Left colon (tissue), 2 donors: Measurements from ENCODE around the gene NSD1. TPM values are rescaled to one million over a fixed set of nuclear protein-coding genes. Genes with fewer than 3 reads are reported as not detected.
A peak's percentile ranks its signal among the peaks of the same experiment; 100 is the strongest.
"Not testable (repeated sequence)": the region's sequence is repeated elsewhere in the genome, so short reads cannot be mapped to it uniquely, and the experiment has no call there.

Experiments
- ATAC-seq: fragments of 200-7000 bp; cut with Tn5 transposase; one replicate; pipeline ENCODE4 v1.9.1; 2020; ENCODE audit warnings: mild to moderate bottlenecking, moderate library complexity
- DNase-seq, 2 donors: peaks; one replicate each; pipeline ENCODE4 v3.0.0-alpha.2; 2020
- intact Hi-C, 2 donors: fragments of 100-400 bp; cut with DNase I in 1 of 2; cut with micrococcal nuclease in 1 of 2; formaldehyde crosslinking; loops; one replicate each; pipeline versions ENCODE4 v1.11.2 to v1.14.0; 2022; cut with DNase I, micrococcal nuclease
- total RNA-seq, 2 donors: library from RNA; stranded (reverse); fragmentation: NEBNext Ultra II Directional; extraction: Animal tissue kit (Norgen Biotek cat#: 25700); gene quantifications; one replicate each; pipeline ENCODE4 v1.2.1, GENCODE V29; 2021
- donor health status: DM: no; HTN: no; CAD: no.
- donor health status: DM: yes; HTN: yes; CAD: no.

Gene NSD1
- total RNA-seq, 2 donors from 2014 or later: 55.6 to 65.8 TPM

DNA sequence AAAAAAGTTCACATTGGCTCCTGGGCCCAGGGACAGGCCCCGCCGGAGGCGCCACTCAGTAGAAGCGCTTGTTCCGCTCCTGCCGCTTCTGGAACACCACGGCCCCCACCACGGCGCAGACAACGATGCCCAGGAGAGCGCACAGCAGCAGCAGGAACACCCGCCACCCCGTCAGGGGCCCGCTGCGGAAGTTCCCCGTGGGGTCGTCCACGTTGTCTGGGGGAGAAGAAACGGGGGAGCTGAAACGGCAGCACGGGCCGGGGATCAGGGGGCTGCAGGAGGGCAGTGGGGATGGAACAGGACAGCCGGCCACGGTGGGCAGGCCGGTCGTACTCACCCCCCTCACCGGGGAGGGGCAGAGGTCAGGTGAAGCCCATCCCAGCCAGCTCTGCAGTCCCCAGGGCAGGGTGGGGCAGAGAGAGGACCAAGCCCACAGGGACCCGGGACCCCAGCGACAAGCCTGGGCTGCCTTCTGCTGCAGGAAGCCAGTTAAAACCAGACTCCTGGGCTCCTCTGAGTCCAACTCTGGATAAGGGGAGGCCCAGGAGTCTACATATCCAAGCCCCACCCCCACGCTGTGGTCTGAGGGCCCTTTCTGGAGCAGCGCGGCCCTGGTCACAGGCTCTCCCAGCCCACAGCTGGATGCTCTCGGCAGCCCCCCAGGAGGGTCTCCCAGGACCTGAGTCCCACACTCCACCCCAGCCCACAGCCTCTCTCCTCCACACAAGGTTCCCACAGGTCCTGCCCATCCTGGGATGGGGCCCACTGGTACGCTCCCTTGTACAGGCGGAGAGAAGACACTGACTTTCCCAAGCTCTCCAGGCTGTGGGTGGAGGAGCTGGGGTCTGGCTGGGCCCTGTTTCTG is 198.7 kb downstream of the NSD1 start:
- intact Hi-C loops: no loop called here
- no peak for ATAC-seq
- no peak for DNase-seq

GRCh38 chr5:177332896-177333260 is 199.3 kb downstream of the NSD1 start:
- intact Hi-C loops: no loop called here
- ATAC-seq (no peak), DNase-seq (no peak)

- intact Hi-C loops: no loop called here
- no peak for ATAC-seq
- no peak for DNase-seq
These were observed 200.0 kb downstream of the NSD1 start for GRCh38 chr5:177333420-177334154.

GRCh38 chr5:177334155-177334551 is 200.6 kb downstream of the NSD1 start:
- no peak for ATAC-seq
- DNase-seq: no peak

GRCh38 chr5:177334781-177335700 is 201.5 kb downstream of the NSD1 start:
- no peak for ATAC-seq
- intact Hi-C loops: no loop called here
- no peak for DNase-seq

More at GRCh38 chr5:177334155-177334551, 200.6 kb downstream of the NSD1 start:
- intact Hi-C loops: no loop called here

DNA sequence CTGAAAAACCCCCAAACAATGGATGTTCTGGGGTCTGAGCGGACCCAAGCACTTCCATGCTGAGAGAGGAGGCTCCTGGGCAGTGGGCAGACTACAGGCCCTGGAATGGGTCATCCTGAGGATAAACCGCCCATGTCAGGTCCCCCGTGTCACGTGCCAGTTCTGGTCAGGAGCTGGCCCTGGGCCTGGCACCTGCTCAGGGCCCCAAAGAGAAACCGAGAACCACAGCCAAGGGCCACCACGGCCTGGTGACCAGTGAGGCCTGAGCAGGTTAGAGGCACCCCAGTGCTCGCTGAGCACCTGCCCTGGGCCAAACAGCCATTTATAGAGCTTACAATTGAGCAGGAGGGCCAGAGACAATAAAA is 202.1 kb downstream of the NSD1 start:
- intact Hi-C loops: no loop called here
- no peak for ATAC-seq
- no peak for DNase-seq

GRCh38 chr5:177336112-177336511 is 202.5 kb downstream of the NSD1 start:
- DNase-seq (no peak), ATAC-seq (peak; percentile 68)
- intact Hi-C loops: no loop called here

DNA sequence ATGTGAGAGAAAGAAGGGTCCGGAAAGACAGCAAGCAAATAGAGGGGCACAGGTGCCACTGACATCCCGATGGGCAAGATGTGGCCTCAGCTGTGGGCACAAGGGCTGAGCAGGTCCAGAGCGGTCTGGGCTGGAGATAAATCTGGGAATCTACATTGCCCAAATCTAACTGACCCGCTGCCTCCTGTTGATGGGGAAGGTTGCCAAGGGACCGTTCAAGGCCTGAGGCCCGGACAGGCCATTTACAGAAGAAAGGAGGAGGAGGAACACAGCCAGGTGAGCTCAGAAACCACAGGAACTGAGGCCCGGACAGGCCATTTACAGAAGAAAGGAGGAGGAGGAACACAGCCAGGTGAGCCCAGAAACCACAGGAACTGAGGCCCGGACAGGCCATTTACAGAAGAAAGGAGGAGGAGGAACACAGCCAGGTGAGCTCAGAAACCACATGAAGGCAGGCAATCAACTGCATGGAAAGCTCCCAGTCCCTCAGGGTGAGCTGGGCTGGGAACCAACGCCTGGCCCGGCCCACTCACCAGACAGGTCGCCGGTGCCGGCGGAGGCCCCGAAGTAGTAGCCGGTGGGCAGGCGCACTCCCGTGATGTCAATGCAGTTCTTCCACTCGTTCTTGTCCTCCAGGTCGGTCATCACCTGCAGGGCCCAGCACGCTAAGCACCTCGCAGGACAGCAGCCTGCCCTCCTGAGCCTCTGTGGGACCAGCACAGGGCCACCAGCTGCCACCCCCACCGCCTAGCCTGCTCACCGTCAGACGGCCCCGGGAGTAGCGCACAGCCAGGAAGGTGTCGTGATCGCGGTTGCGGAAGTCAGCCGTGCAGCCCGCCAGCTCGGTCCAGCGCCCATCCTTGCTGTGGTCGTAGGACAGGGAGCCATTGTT is 203.3 kb downstream of the NSD1 start:
- intact Hi-C loops: no loop called here
- DNase-seq (no peak), ATAC-seq (no peak)

- intact Hi-C loops: no loop called here
- ATAC-seq (no peak), DNase-seq (no peak)
These were observed 204.9 kb downstream of the NSD1 start for GRCh38 chr5:177338251-177339106.

GRCh38 chr5:177339107-177339638 is 205.6 kb downstream of the NSD1 start:
- intact Hi-C loops: no loop called here
- ATAC-seq (peak; percentile 33), DNase-seq (no peak)

GRCh38 chr5:177343000-177343399 is 209.4 kb downstream of the NSD1 start:
- ATAC-seq, DNase-seq, intact Hi-C loops: not testable (repeated sequence)

DNA sequence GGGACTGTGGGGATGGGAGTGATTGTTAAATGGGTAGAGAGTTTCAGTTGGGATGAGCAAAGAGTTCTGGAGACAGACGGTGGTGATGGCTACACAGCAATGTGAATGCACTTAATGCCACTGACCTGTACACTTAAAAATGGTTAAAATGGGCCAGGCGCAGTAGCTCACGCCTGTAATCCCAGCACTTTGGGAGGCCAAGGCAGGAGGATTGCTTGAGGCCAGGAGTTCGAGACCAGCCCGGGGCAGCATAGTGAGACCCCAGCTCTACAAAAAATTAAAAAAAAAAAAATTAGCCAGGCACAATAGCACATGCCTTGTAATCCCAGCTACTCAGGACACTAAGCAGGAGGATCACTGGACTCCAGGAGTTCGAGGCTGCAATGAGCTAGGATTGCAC is 210.2 kb downstream of the NSD1 start:
- no peak for DNase-seq
- intact Hi-C loops: no loop called here
- no peak for ATAC-seq

DNA sequence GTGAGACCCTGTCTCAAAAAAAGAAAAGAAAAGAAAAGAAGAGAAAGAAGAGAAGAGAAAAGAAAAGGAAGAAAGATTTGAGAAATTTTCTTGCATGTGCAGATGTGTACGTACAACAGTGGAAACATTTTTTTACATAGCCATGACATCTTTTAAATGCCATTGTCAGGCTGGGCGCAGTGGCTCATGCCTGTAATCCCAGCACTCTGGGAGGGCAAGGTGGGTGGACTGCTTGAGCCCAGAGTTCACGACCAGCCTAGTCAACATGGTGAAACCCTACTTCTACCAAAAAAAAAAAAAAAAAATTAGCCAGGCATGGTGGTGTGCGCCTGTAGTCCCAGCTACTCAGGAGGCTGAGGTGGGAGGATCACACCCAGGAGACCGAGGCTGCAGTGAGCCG is 211.3 kb downstream of the NSD1 start:
- DNase-seq (no peak), ATAC-seq (no peak)
- intact Hi-C loops: no loop called here

DNA sequence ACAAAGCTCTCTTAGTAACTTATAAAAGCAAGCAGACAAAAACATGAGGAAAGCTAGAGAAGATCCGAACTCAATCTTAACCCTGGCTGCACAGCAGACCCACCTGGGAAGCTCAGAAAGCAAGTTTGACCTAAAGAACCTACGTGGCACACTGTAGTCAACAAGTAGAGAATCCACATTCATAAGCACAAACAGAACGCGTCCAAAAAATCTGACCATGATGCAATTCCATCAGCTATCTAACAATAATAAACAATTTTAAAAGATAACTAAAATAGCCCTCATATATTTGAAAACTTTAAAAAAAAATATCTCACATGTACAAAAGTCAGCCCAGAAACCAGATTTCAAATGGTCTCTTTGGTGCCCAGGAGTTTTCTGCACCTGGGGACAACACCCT is 213.2 kb downstream of the NSD1 start:
- no peak for ATAC-seq
- intact Hi-C loops: no loop called here

DNA sequence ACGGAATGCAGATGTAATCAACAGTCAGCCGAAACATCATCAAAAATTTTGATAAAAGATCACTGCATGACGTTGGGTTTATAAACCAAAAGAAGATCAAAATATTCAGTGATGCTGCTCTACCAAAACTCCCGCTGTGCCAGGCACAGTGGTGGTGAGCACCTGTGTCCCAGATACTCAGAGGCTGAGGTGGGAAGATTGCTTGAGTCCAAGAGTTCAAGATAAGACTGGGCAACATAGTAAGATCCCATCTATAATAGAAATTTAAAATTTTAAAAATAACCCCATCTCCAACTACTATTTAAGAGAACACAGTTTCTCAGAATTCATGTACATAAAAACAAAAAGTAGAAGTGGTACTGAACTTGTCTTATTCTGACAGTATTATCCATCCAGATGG is 214.1 kb downstream of the NSD1 start:
- ATAC-seq: no peak
- intact Hi-C loops: no loop called here
- DNase-seq: no peak

More for the DNA sequence above, 213.2 kb downstream of the NSD1 start:
- no peak for DNase-seq

- intact Hi-C loops: no loop called here
- DNase-seq (no peak), ATAC-seq (no peak)
These were observed 215.7 kb downstream of the NSD1 start for GRCh38 chr5:177349362-177349647.

DNA sequence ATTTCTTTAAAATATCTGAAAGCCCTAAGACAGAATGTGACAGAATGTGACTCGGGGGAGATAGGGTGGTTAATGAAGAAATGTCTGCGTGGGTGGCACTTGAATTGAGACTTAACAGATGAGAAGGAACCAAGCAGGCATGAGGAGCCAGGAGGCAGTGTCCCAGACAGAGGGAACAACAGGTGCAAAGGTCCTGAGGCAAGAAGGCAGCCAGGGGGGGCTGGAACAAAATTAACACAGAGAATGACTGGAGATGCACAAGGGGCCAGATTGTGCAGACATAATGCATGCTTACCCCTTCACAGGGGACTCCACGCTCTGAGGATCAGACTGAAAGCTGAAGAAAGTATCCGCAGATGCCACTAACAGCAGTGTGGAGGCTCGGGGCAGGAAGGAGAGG is 216.2 kb downstream of the NSD1 start:
- DNase-seq (no peak), ATAC-seq (no peak)
- intact Hi-C loops: no loop called here
